GM21526 (cell line): ENCODE measurements around the gene OGFRL1.
A peak's percentile ranks its signal among the peaks of the same experiment; 100 is the strongest.

Experiments
- ATAC-seq: cut with Tn5 transposase; IDR thresholded peaks from one replicate; pipeline ENCODE4 v1.9.1; 2021; ENCODE audit warnings: moderate library complexity; ENCODE audit not compliant: unreplicated experiment, low FRiP score

Gene OGFRL1

GRCh38 chr6:71280701-71281100 is 7.9 kb upstream of the OGFRL1 start:
- no peak for ATAC-seq

- ATAC-seq = no peak
These were observed 3.8 kb upstream of the OGFRL1 start for GRCh38 chr6:71284785-71285184.

- ATAC-seq = no peak
These were observed 1.6 kb upstream of the OGFRL1 start for GRCh38 chr6:71287038-71287437.

GRCh38 chr6:71287926-71288227 is 734 bp upstream of the OGFRL1 start:
- no peak for ATAC-seq

- peak; percentile 42 for ATAC-seq
These were observed 609 bp downstream of the OGFRL1 start for GRCh38 chr6:71289039-71289801.

- ATAC-seq = no peak
These were observed 1.2 kb downstream of the OGFRL1 start for GRCh38 chr6:71289802-71290175.

- ATAC-seq = no peak
These were observed 2.0 kb downstream of the OGFRL1 start for GRCh38 chr6:71290611-71291010.

GRCh38 chr6:71292001-71292400 is 3.4 kb downstream of the OGFRL1 start:
- ATAC-seq = no peak

GRCh38 chr6:71294121-71294523 is 5.5 kb downstream of the OGFRL1 start:
- no peak for ATAC-seq

- no peak for ATAC-seq
These were observed 9.8 kb downstream of the OGFRL1 start for GRCh38 chr6:71298459-71298858.

- no peak for ATAC-seq
These were observed 11.2 kb downstream of the OGFRL1 start for GRCh38 chr6:71299541-71300470.

- ATAC-seq = no peak
These were observed 12.1 kb downstream of the OGFRL1 start for GRCh38 chr6:71300561-71301168.

- ATAC-seq = no peak
These were observed 12.9 kb downstream of the OGFRL1 start for GRCh38 chr6:71301546-71301945.

- ATAC-seq = no peak
These were observed 21.0 kb downstream of the OGFRL1 start for GRCh38 chr6:71309656-71310055.

- no peak for ATAC-seq
These were observed 21.6 kb downstream of the OGFRL1 start for GRCh38 chr6:71310261-71310660.

GRCh38 chr6:71312089-71312488 is 23.5 kb downstream of the OGFRL1 start:
- no peak for ATAC-seq

- ATAC-seq = no peak
These were observed 28.8 kb downstream of the OGFRL1 start for GRCh38 chr6:71317441-71317840.

- ATAC-seq = no peak
These were observed 31.4 kb downstream of the OGFRL1 start for GRCh38 chr6:71320041-71320440.

- no peak for ATAC-seq
These were observed 32.7 kb downstream of the OGFRL1 start for GRCh38 chr6:71321314-71321713.

GRCh38 chr6:71324194-71324785 is 35.7 kb downstream of the OGFRL1 start:
- ATAC-seq = no peak

GRCh38 chr6:71326611-71327010 is 38.0 kb downstream of the OGFRL1 start:
- no peak for ATAC-seq
